DND-41 (cell line): ENCODE data around the gene NECTIN1.

ENCODE experiments used
- ATAC-seq: fragments of 200-7000 bp; cut with Tn5 transposase; 3 replicates; pipeline ENCODE4 v1.9.1; 2021; ENCODE audit warnings: low read depth; ENCODE audit not compliant: insufficient read depth
- DNase-seq: peaks from one replicate; pipeline ENCODE4 v3.0.0-alpha.2; 2020
- H2AFZ ChIP-seq: 2 replicates; pipeline ENCODE4 v1.6.0; 2012; ENCODE audit warnings: low read depth, low read length
- H3K27ac ChIP-seq: 2 replicates; pipeline ENCODE4 v1.5.1; 2012; ENCODE audit warnings: low read length, inconsistent platforms
- H3K27me3 ChIP-seq: fragments of 200-600 bp; sonication (generic); 2 replicates; pipeline ENCODE4 v1.6.0; 2012; ENCODE audit warnings: low read length, mild to moderate bottlenecking, inconsistent platforms; ENCODE audit not compliant: insufficient read depth, poor library complexity
- H3K36me3 ChIP-seq: 2 replicates; pipeline ENCODE4 v1.5.1; 2012; ENCODE audit warnings: low read length, inconsistent platforms; ENCODE audit not compliant: insufficient read depth
- H3K4me1 ChIP-seq: 2 replicates; pipeline ENCODE4 v1.5.1; 2012; ENCODE audit warnings: mild to moderate bottlenecking, low read length; ENCODE audit not compliant: insufficient read depth
- H3K4me2 ChIP-seq: 2 replicates; pipeline ENCODE4 v1.6.0; 2012; ENCODE audit warnings: mild to moderate bottlenecking, moderate library complexity, low read length, inconsistent platforms; ENCODE audit not compliant: insufficient read depth
- H3K4me3 ChIP-seq, 2 experiments: fragments of 200-600 bp in 1 of 2; shearing (Covaris generic) in 1 of 2; 2 replicates each; pipeline ENCODE4 v1.5.1; 2012 to 2016; ENCODE audit warnings: inconsistent platforms in 2 of 2, low read length in 2 of 2, mild to moderate bottlenecking in 2 of 2, low read depth in 1 of 2, moderate library complexity in 1 of 2
- H3K79me2 ChIP-seq: 2 replicates; pipeline ENCODE4 v1.6.0; 2012; ENCODE audit warnings: low read length, inconsistent platforms; ENCODE audit not compliant: insufficient read depth
- H3K9ac ChIP-seq: 2 replicates; pipeline ENCODE4 v1.6.0; 2012; ENCODE audit warnings: low read depth, mild to moderate bottlenecking, inconsistent platforms, low read length, moderate library complexity
- H3K9me3 ChIP-seq: 2 replicates; pipeline ENCODE4 v1.5.1; 2012; ENCODE audit warnings: low read length, moderate library complexity, mild to moderate bottlenecking, inconsistent platforms; ENCODE audit not compliant: insufficient read depth, severe bottlenecking
- H4K20me1 ChIP-seq: 2 replicates; pipeline ENCODE4 v1.6.0; 2012; ENCODE audit warnings: low read length; ENCODE audit not compliant: insufficient read depth
- CTCF ChIP-seq: IDR thresholded peaks from 2 replicates; pipeline ENCODE4 v1.5.1; 2012; ENCODE audit warnings: borderline replicate concordance, low read length, moderate library complexity, mild to moderate bottlenecking; ENCODE audit not compliant: poor library complexity, severe bottlenecking; ENCODE audit errors: extremely low read depth
- EZH2 ChIP-seq: IDR thresholded peaks from 3 replicates; pipeline ENCODE4 v1.6.1; 2012; ENCODE audit warnings: borderline replicate concordance, low read depth, mild to moderate bottlenecking, moderate library complexity, low read length, inconsistent platforms; ENCODE audit not compliant: severe bottlenecking

NECTIN1 gene

DNA sequence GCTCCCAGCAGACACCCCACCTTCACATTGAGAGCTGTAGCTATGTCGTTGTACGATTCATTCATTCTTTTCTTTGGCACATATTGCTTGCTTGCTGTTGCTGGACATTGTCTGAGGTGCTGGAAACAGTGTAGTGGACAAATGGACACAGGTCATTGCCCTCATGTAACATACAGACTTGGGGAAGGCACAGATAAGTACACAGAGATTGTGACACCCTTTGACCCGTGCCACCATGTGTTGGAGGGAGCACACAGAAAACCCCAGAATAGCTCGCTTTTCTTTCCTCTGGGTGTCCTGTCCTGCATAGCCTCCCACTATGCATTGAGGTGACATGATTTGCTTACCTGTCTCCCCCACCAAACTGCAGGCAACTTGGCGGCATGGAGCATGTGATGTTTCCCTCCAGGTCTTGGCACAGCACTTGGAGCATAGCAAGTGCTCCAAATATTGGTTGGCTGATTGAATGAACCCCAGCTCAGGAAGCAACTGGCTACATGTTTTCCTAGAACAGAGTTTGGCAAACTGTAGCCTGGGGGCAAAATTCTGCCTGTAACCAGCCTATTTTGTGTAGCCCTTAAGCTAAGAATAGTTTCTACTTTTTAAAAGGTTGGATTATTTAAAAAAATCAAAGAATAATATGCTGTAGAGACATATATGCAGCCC is 30.9 kb upstream of the NECTIN1 start:
- Histone ChIP-seq H3K4me3 (no peak overlapping the region), H3K9ac (no peak overlapping the region), H3K4me2 (no peak overlapping the region), H3K4me1 (no peaks in the 10 kb centered on the region), H3K27ac (no peak overlapping the region), H3K79me2 (no peaks in the 10 kb centered on the region), H2AFZ (no peak overlapping the region), H3K27me3 (peaks cover 12% of the 10 kb centered on the region), H3K9me3 (no peaks in the 10 kb centered on the region), H3K36me3 (no peaks in the 10 kb centered on the region), H4K20me1 (peaks cover 11% of the 10 kb centered on the region; the same call in 1 of the 2 replicates)
- no peak for ATAC-seq
- DNase-seq: no peak
- no peak for TF ChIP-seq EZH2
- no peak for TF ChIP-seq CTCF

DNA sequence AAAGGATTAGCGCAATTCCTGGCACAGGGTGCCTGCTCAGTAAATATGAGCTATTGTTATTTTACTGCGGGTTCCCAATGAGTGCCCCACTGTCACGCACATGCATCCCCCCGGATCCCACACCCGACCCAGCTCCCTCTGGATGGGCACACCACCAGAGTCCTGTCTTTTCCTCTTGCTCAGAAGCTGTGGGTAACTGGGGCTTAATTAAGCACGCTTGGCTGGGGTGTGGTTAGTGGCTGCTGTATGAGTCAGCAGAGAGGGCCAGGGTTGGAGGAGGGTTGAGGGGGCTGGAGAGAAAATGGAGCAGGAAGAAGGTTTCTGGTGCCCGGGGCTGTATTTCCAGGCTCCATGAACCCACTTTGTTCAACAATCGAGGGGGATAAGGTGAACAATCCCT is 30.3 kb upstream of the NECTIN1 start:
- DNase-seq: no peak
- no peak overlapping the region for H3K9ac ChIP-seq
- TF ChIP-seq EZH2: no peak
- no peak for TF ChIP-seq CTCF
- H4K20me1 ChIP-seq: peaks cover 14% of the 10 kb centered on the region; the same call in 1 of the 2 replicates
- no peaks in the 10 kb centered on the region for H3K79me2 ChIP-seq
- ATAC-seq: no peak
- H3K9me3 ChIP-seq: no peaks in the 10 kb centered on the region
- no peaks in the 10 kb centered on the region for H3K4me1 ChIP-seq
- no peak overlapping the region for H3K27ac ChIP-seq
- no peak overlapping the region for H3K4me2 ChIP-seq
- H3K36me3 ChIP-seq: no peaks in the 10 kb centered on the region
- H2AFZ ChIP-seq: no peak overlapping the region
- H3K27me3 ChIP-seq: peaks cover 15% of the 10 kb centered on the region
- no peak overlapping the region for H3K4me3 ChIP-seq

DNA sequence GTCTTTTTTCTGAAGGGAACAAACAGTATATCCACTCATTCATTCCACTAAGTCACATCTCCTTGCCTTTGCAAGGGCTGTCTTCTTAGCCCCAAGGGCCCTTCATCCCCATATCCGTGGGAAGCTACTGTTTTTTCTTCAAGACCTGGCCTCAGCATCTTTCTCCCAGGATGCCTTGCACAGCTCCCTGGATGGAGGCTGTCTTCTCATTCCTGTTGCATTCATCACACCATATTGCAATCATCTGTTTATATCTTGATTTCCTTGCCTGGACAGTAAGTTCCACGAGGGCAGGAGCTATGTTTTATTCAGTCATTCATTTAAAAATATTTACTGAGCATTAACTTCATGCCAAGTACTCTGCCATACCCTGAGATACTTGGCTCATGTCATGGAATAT is 29.3 kb upstream of the NECTIN1 start:
- H4K20me1 ChIP-seq: peaks cover 13% of the 10 kb centered on the region; the same call in 1 of the 2 replicates
- no peak for ATAC-seq

More for the DNA sequence above, 29.3 kb upstream of the NECTIN1 start:
- Histone ChIP-seq H3K9ac (no peak overlapping the region), H3K4me1 (no peaks in the 10 kb centered on the region), H3K79me2 (no peaks in the 10 kb centered on the region), H3K4me2 (no peak overlapping the region), H3K36me3 (no peaks in the 10 kb centered on the region), H3K4me3 (no peak overlapping the region), H3K9me3 (no peaks in the 10 kb centered on the region), H3K27me3 (peaks cover 21% of the 10 kb centered on the region), H3K27ac (no peak overlapping the region), H2AFZ (no peak overlapping the region)
- no peak for TF ChIP-seq CTCF
- no peak for TF ChIP-seq EZH2
- no peak for DNase-seq
